NCI-H82 (cell line): Measurements from ENCODE around the gene LECT2.
A peak's percentile ranks its signal among the peaks of the same experiment; 100 is the strongest.

Source experiments
- DNase-seq: peaks from one replicate; lab custom pipeline; 2025; lab: John Stamatoyannopoulos, UW

Gene LECT2

GRCh38 chr5:135937245-135937911 is 17.4 kb downstream of the LECT2 start:
- DNase-seq: no peak

- DNase-seq: no peak
Observed at GRCh38 chr5:135934939-135935338, 19.8 kb downstream of the LECT2 start.

GRCh38 chr5:135930949-135931295 is 23.9 kb downstream of the LECT2 start:
- no peak for DNase-seq

DNA sequence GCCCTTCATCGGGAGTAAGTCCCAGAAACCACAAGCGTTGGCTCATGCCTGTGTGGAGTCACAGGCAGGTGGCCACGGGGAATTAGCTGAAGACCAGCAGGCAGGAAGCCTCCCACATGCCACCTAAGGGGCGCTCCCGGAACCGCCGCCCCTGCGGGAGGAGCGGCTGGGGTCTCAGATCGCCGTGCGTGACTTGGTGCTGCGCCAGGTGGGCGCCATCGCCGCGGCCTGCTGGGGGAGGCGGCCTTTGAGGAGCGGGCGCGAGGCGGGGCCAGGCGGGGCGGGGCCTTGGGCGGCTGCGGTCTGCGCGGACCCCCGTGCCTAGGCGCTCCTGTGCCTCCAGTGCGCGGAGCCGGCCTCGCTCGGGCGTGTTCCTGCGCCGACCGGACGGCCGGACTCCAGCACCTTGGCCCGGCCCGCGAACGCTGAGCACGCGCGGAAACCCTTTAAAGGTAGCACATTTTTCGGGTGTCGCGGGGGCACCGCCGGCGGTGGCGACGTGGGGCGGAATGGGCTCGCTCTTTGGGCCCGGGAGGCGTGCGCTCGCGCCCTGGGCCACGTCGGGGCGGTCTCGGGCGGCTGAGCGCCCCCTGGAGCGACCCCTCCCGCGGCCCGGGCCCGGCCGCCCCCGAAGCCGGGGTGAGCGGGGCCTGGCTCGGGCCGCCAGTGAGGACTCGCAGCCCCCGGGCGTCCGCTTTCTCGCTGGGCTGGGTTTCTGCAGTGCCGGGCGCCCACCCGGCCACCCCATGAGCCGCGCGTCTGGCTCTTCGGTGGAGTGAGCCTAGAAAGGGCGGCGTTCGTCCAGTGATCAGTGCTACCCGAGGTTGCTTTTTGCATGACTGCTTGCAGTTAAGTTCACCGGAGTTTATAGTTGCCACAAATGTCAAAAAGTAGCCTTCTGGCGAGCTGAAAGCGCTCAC is 24.5 kb downstream of the LECT2 start:
- peak; percentile 55 for DNase-seq

DNA sequence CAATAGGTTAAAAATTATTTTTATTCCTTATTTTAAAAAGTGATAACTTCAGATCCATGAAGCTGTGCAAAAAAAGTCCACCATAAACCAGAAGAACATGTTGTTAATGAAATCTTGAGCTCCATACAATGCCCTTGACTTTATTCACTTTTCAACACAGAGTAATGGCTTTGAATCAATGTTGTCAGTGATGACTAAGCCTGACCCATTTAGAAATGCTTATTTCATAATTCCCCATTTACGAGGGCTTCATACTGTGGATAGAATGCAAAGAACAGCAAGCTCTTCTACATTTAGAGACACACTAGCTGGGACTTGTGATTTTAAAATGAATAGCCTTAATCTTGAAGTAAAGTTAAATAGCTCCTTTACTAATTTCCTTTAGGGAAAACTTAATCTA is 33.4 kb downstream of the LECT2 start:
- no peak for DNase-seq

- no peak for DNase-seq
Observed at GRCh38 chr5:135920199-135920598, 34.6 kb downstream of the LECT2 start.

DNA sequence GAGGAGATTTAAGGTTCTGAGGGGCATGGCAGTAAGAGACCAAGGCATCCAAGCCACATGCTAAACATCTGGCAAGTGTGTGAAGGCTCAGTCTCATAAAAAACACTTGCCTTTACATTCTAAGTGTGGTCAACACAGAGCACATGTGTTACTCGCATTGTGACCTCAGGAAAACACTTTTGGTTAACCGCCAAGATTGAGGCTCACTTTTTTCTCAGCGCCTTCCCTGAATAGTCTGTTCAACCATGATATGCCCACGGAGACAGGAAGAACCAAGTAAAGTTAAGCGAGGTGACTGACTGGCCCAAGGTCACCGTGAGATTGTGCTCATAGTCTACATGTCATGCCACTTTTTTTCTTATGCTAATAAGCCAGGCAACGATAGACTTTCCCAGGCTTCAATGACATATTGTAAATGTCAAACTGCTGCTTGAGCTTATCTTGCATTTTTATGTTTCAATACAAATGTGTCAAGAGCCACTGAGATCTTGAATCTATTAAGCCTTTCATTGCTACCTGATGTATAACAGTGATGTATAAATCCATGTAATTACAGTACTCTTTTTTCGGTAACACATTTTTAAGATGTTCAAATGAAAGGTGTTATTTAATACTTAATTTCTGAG is 38.0 kb downstream of the LECT2 start:
- no peak for DNase-seq

DNA sequence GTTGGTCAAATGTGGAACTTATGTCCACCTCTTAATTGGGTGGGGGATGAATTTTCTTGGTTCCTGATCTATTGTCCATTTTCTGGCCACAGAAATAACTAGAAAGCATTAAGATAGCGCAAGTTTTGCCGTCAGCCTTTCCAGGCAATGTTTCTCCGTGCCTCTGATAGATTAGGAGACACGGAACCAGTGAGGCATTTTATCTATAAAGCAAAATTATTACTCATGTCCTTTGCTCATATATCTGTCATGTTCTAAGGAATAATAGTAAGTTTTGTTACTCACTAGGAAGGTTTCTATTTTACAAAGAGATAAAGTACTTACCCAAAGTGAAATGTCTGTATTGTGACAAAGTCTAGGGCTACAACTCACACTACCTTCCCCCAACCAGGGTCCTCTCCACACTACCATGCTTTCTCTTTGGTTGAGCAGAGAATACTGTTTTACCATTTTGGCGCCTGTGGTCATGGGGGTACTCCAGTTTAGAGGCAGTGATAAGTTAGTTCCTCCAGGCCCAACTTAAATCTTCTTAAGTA is 39.2 kb downstream of the LECT2 start:
- no peak for DNase-seq

DNA sequence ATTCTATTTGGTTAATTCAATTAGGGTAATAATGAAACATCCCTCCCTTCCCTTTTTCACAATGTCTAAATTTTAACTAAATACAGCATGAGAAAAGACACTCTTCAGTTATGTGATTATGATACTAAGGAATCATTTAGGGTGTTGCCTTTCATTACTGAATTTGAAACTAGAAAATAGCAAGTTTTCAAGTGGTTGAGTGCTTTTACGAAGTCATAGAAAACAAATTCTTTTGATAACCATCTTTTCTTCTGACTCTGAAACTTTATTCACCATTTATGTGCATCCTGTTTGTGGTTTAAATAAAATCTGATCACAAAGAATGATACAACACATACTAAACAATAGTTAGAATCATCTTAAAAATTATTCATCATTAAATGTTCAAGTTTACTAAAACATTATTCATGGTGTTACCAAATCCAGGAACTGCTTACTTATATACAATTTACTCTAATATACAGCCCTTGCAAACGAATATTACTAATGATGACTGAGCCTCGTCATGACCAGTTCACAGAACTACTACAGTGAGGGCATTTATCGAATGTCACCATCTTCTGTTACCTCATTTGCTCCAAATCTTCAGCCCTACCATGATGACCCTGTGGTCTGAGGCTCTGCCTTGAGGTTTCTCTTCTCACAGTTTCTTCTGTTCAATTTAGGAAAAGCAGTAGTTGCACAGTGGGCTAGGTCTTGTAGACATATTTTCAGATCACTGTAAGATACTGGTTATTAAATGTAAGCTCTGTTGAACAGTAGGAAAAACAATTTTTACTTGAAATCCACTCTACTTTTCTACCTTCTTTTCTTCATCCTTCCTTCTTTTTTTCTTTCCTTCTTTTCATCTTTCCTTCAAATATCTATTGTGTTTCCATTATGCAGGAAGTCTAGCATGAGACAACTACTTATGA is 40.8 kb downstream of the LECT2 start:
- no peak for DNase-seq

DNA sequence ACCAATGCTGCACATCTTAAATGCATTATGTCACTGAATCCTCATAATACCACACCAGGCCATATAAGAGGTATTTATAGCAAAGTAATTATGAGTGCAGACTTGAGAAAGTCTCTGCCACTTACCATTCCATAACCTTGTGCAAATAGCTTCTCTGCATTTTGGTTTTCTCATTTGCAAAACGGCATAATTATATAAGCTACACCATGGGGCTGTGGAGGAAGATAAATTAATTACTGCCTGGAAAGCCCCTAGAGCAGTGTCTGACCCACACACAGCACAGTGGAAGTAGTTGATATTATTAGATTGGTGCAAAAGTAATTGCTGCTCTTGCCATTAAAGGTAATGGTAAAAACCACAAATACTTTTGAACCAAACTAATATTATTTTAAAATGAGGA is 49.6 kb downstream of the LECT2 start:
- DNase-seq: no peak

GRCh38 chr5:135901633-135902032 is 53.1 kb downstream of the LECT2 start:
- DNase-seq: no peak

- DNase-seq: no peak
Observed at GRCh38 chr5:135900276-135900675, 54.5 kb downstream of the LECT2 start.

GRCh38 chr5:135898651-135899050 is 56.1 kb downstream of the LECT2 start:
- DNase-seq: no peak
